Gastroesophageal sphincter (tissue), 3 donors: ENCODE data around the gene YOD1.

ENCODE experiments used
- EP300 ChIP-seq: sonication (generic); formaldehyde crosslinking; IDR thresholded peaks from one replicate; pipeline ENCODE4 v1.6.1; 2017; ENCODE audit warnings: antibody characterized with exemption, mild to moderate bottlenecking
- TF ChIP-seq, protein P1 (sequence below), 4 experiments: fragments of 200-600 bp in 2 of 4; fragments of 450-650 bp in 2 of 4; sonication (generic) in 1 of 4; IDR thresholded peaks; one replicate each; pipeline ENCODE4 v1.5.1; 2017 to 2019; ENCODE audit warnings: antibody characterized with exemption in 4 of 4, mild to moderate bottlenecking in 2 of 4, moderate library complexity in 2 of 4

GRCh38 chr1:207030522-207031009 is 20.4 kb downstream of the YOD1 start:
- TF ChIP-seq, protein P1, sequence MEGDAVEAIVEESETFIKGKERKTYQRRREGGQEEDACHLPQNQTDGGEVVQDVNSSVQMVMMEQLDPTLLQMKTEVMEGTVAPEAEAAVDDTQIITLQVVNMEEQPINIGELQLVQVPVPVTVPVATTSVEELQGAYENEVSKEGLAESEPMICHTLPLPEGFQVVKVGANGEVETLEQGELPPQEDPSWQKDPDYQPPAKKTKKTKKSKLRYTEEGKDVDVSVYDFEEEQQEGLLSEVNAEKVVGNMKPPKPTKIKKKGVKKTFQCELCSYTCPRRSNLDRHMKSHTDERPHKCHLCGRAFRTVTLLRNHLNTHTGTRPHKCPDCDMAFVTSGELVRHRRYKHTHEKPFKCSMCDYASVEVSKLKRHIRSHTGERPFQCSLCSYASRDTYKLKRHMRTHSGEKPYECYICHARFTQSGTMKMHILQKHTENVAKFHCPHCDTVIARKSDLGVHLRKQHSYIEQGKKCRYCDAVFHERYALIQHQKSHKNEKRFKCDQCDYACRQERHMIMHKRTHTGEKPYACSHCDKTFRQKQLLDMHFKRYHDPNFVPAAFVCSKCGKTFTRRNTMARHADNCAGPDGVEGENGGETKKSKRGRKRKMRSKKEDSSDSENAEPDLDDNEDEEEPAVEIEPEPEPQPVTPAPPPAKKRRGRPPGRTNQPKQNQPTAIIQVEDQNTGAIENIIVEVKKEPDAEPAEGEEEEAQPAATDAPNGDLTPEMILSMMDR (IDR thresholded peaks at IDR 0.05) = no peak
- TF ChIP-seq EP300 = no peak
